Mesothelial cell of epicardium (in vitro differentiated cells): ENCODE results near the gene EEF1A2. TPM values are rescaled to one million over a fixed set of nuclear protein-coding genes. Genes with fewer than 3 reads are reported as not detected.

Source experiments
- DNase-seq, 2 experiments: peaks; one replicate each; pipeline ENCODE4 v3.0.0; 2021; ENCODE audit warnings: low spot score in 2 of 2; ENCODE audit not compliant: unreplicated experiment in 2 of 2
- H3K27ac Mint-ChIP-seq: 2 replicates; pipeline ENCODE4 v1.8.0; 2021; ENCODE audit warnings: mixed read lengths
- H3K27me3 Mint-ChIP-seq: 2 replicates; pipeline ENCODE4 v1.8.0; 2021; ENCODE audit warnings: low read depth, mixed read lengths
- H3K36me3 Mint-ChIP-seq: 2 replicates; pipeline ENCODE4 v1.8.0; 2021; ENCODE audit warnings: mixed read lengths
- H3K4me1 Mint-ChIP-seq: 2 replicates; pipeline ENCODE4 v1.8.0; 2021; ENCODE audit warnings: mixed read lengths
- H3K4me3 Mint-ChIP-seq: 2 replicates; pipeline ENCODE4 v1.8.0; 2021; ENCODE audit warnings: mild to moderate bottlenecking, moderate library complexity, mixed read lengths
- H3K9me3 Mint-ChIP-seq: 2 replicates; pipeline ENCODE4 v1.8.0; 2021; ENCODE audit warnings: mixed read lengths
- CTCF ChIP-seq: fragments of 200-600 bp; sonication (generic); IDR thresholded peaks from one replicate; pipeline ENCODE4 v1.5.0; 2021; ENCODE audit warnings: antibody characterized with exemption; ENCODE audit not compliant: unreplicated experiment
- total RNA-seq: library from RNA; stranded (reverse); gene quantifications from 3 replicates; pipeline ENCODE4 v1.2.1, GENCODE V29; 2021

The EEF1A2 gene
- total RNA-seq, 1 donor from 2014 or later = 14.6 TPM

GRCh38 chr20:63542696-63543095, 43.8 kb upstream of the EEF1A2 start:
- Mint-ChIP-seq H3K9me3 (no peaks in the 10 kb centered on the region), H3K27me3 (peaks cover 7% of the 10 kb centered on the region), H3K4me1 (peaks cover 2% of the 10 kb centered on the region), H3K4me3 (no peak overlapping the region), H3K36me3 (no peaks in the 10 kb centered on the region), H3K27ac (no peak overlapping the region)
- no peak for TF ChIP-seq CTCF
- no peak for DNase-seq

DNA sequence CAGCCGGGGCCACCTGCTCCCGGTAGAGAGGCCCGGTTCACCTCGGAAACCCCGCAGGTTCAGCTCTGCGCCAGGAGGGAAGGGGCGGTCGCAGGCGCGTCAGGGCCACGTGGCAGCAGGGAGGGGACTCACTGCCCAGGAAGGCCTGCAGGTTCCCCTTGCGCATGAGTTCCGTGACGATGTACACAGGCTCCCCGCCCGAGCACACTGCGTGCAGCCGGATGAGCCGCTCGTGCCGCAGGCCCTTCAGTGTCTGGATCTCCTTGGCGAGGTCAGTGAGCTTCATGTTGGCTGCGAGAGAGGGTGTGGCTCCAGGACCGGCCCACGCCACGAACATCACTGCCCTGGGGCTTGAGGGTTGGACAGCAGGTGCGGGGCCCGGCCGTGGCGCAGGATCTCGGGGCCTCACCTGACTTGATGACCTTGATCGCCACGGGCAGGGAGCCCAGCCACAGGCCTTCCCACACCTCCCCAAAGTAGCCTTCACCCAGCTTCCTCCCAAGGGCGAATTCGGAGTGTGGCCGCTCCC, 43.2 kb upstream of the EEF1A2 start:
- Mint-ChIP-seq H3K4me3 (no peak overlapping the region), H3K4me1 (peaks cover 2% of the 10 kb centered on the region), H3K27ac (no peak overlapping the region), H3K9me3 (no peaks in the 10 kb centered on the region), H3K27me3 (peaks cover 7% of the 10 kb centered on the region), H3K36me3 (no peaks in the 10 kb centered on the region)
- TF ChIP-seq CTCF = no peak
- no peak for DNase-seq

GRCh38 chr20:63541371-63541770, 42.5 kb upstream of the EEF1A2 start:
- H3K9me3 Mint-ChIP-seq = no peaks in the 10 kb centered on the region
- H3K4me1 Mint-ChIP-seq = peaks cover 2% of the 10 kb centered on the region
- H3K27ac Mint-ChIP-seq = no peak overlapping the region
- H3K4me3 Mint-ChIP-seq = no peak overlapping the region
- no peaks in the 10 kb centered on the region for H3K36me3 Mint-ChIP-seq
- H3K27me3 Mint-ChIP-seq = peaks cover 2% of the 10 kb centered on the region
- TF ChIP-seq CTCF = no peak
- no peak for DNase-seq

DNA sequence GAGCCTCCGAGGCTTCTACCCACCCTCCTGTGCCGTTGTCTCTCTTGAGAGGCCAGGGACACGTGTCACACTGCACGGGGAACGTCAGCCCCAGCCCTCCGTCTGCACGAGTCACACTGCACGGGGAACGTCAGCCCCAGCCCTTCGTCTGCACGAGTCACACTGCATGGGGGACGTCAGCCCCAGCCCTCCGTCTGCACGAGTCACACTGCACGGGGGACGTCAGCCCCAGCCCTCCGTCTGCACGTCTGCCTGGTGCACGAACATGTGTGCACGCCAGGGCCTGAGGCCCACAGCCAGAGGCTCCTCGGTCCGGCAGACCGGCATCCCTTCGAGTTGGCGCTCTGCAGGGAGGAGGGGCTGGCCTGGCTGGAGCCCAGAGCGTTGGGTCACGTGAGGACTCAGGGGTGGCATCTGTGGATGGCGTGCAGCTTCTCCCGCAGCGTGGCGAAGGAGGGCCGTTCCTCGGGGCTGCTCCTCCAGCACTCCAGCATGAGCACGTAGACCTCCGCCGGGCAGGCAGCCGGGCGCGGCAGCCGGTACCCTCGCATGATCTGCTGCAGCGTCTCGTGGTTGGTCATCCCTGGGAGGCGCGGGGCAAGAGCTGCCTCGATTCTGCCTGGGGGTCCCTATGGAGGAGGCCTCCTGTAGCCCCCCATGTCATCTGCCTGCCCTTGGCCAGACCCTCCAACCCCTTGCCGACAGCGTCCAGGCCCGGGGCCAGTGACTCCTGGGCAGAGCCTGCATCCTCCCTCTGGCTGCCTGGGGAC, 41.7 kb upstream of the EEF1A2 start:
- Mint-ChIP-seq H3K4me1 (peaks cover 2% of the 10 kb centered on the region), H3K27me3 (peaks cover 2% of the 10 kb centered on the region), H3K4me3 (no peak overlapping the region), H3K36me3 (no peaks in the 10 kb centered on the region), H3K27ac (no peak overlapping the region), H3K9me3 (no peaks in the 10 kb centered on the region)
- TF ChIP-seq CTCF = no peak
- DNase-seq = no peak

DNA sequence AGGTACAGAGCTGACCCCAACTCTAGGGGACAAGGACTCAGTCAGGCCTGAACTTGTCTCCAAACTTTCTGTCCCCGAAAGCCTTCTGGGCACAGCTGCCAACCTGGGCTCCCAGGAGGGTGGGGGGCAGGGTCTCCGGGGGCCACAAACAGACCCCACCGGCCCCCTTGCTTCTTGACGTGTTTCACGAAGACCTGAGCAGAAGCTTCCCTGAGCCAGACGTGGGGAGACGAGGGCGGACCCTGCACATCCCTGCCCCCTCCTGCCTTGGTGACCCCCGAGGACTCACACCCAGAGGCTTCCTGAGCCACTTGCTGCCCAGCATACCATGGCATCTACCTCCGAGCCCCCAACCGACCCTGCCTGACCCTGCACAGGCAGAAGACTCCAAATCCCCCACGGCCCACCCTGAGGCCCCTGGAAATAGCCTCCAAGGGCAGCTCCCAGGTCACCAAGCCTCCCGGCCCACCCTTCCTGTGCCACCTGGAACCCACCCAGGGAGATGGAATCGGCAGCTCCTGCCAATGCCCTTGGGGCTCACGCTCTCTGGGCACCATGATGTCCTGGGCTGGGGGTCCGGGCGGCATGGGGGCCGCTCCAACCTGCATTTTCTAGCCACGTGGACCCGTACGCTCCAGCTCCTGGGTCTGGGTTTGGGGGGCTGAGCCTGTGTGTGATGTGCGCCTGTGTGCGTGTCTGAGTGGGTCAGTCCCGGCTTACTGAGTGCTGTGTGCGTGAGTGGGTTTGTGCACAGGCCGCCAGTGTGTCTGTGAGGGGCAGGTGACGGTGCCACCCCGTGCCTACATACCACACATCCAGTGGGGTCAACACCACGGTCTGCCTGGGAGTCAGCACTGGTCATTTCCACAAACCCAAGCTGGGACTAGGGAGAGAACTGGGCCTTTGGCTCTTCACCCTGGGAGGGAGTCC, 40.8 kb upstream of the EEF1A2 start:
- Mint-ChIP-seq H3K27me3 (no peaks in the 10 kb centered on the region), H3K9me3 (no peaks in the 10 kb centered on the region), H3K27ac (no peak overlapping the region), H3K4me3 (no peak overlapping the region), H3K36me3 (no peaks in the 10 kb centered on the region), H3K4me1 (peaks cover 2% of the 10 kb centered on the region)
- no peak for DNase-seq
- TF ChIP-seq CTCF = no peak
